ENCODE results near the gene KCNH1. TPM values are rescaled to one million over a fixed set of nuclear protein-coding genes. Genes with fewer than 3 reads are reported as not detected.

KCNH1 gene
- total and polyA plus RNA-seq, 2 experiments from 2014 or later, result 0.28 TPM; not detected in 1

GRCh38 chr1:210705086-210705485 is 428.9 kb downstream of the KCNH1 start (continued):
- TF ChIP-seq, protein P1, sequence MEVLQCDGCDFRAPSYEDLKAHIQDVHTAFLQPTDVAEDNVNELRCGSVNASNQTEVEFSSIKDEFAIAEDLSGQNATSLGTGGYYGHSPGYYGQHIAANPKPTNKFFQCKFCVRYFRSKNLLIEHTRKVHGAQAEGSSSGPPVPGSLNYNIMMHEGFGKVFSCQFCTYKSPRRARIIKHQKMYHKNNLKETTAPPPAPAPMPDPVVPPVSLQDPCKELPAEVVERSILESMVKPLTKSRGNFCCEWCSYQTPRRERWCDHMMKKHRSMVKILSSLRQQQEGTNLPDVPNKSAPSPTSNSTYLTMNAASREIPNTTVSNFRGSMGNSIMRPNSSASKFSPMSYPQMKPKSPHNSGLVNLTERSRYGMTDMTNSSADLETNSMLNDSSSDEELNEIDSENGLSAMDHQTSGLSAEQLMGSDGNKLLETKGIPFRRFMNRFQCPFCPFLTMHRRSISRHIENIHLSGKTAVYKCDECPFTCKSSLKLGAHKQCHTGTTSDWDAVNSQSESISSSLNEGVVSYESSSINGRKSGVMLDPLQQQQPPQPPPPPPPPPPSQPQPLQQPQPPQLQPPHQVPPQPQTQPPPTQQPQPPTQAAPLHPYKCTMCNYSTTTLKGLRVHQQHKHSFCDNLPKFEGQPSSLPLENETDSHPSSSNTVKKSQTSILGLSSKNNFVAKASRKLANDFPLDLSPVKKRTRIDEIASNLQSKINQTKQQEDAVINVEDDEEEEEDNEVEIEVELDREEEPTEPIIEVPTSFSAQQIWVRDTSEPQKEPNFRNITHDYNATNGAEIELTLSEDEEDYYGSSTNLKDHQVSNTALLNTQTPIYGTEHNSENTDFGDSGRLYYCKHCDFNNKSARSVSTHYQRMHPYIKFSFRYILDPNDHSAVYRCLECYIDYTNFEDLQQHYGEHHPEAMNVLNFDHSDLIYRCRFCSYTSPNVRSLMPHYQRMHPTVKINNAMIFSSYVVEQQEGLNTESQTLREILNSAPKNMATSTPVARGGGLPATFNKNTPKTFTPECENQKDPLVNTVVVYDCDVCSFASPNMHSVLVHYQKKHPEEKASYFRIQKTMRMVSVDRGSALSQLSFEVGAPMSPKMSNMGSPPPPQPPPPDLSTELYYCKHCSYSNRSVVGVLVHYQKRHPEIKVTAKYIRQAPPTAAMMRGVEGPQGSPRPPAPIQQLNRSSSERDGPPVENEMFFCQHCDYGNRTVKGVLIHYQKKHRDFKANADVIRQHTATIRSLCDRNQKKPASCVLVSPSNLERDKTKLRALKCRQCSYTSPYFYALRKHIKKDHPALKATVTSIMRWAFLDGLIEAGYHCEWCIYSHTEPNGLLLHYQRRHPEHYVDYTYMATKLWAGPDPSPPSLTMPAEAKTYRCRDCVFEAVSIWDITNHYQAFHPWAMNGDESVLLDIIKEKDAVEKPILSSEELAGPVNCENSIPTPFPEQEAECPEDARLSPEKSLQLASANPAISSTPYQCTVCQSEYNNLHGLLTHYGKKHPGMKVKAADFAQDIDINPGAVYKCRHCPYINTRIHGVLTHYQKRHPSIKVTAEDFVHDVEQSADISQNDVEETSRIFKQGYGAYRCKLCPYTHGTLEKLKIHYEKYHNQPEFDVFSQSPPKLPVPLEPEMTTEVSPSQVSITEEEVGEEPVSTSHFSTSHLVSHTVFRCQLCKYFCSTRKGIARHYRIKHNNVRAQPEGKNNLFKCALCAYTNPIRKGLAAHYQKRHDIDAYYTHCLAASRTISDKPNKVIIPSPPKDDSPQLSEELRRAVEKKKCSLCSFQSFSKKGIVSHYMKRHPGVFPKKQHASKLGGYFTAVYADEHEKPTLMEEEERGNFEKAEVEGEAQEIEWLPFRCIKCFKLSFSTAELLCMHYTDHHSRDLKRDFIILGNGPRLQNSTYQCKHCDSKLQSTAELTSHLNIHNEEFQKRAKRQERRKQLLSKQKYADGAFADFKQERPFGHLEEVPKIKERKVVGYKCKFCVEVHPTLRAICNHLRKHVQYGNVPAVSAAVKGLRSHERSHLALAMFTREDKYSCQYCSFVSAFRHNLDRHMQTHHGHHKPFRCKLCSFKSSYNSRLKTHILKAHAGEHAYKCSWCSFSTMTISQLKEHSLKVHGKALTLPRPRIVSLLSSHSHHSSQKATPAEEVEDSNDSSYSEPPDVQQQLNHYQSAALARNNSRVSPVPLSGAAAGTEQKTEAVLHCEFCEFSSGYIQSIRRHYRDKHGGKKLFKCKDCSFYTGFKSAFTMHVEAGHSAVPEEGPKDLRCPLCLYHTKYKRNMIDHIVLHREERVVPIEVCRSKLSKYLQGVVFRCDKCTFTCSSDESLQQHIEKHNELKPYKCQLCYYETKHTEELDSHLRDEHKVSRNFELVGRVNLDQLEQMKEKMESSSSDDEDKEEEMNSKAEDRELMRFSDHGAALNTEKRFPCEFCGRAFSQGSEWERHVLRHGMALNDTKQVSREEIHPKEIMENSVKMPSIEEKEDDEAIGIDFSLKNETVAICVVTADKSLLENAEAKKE (CRISPR knock-in tag; IDR thresholded peaks at IDR 0.05), result no peak

GRCh38 chr1:210703593-210703992 is 430.4 kb downstream of the KCNH1 start:
- ATAC-seq, result no peak
- Mint-ChIP-seq H3K9me3 (peaks cover 4% of the 10 kb centered on the region; the same call in 2 of the 3 replicates), H3K27ac (no peak overlapping the region), H3K4me3 (no peak overlapping the region), H3K27me3 (ENCODE audit: insufficient read depth, low read depth, poor library complexity) (peaks cover 2% of the 10 kb centered on the region), H3K36me3 (ENCODE audit: low read depth) (no peaks in the 10 kb centered on the region; the same call in 2 of the 3 replicates), H3K4me1 (peaks cover 20% of the 10 kb centered on the region)
- Histone ChIP-seq H3K27ac (ENCODE audit: low read depth) (no peak overlapping the region), H3K79me2 (replicated peaks; ENCODE audit: insufficient read depth) (no peaks in the 10 kb centered on the region), H3K9me2 (ENCODE audit: insufficient read depth) (no peaks in the 10 kb centered on the region), H4K20me1 (replicated peaks; ENCODE audit: insufficient read depth) (no peaks in the 10 kb centered on the region), H2AFZ (no peak overlapping the region), H3K36me3 (ENCODE audit: insufficient read depth) (no peaks in the 10 kb centered on the region), H3K4me1 (ENCODE audit: insufficient read depth) (no peaks in the 10 kb centered on the region; the same call in 1 of the 2 replicates), H3K4me2 (no peak overlapping the region), H3K4me3 (no peak overlapping the region), H3K27me3 (ENCODE audit: insufficient read depth) (no peaks in the 10 kb centered on the region), H3F3A (replicated peaks; ENCODE audit: low read depth) (no peaks in the 10 kb centered on the region)
- no peak for DNase-seq (ENCODE audit: low spot score)
- no peak for TF ChIP-seq ZNF114 (CRISPR knock-in tag; IDR thresholded peaks at IDR 0.05)
- TF ChIP-seq JUNB (IDR thresholded peaks at IDR 0.05; ENCODE audit: unreplicated experiment), result no peak
- TF ChIP-seq CREB1 (CRISPR knock-in tag; IDR thresholded peaks at IDR 0.05; ENCODE audit: low read depth), result no peak
- no peak for TF ChIP-seq POLR2AphosphoS5 (IDR thresholded peaks at IDR 0.05; ENCODE audit: low read depth)
- no peak for TF ChIP-seq STAT1 (IDR thresholded peaks at IDR 0.05; ENCODE audit: unreplicated experiment)
- TF ChIP-seq NANOG (IDR thresholded peaks at IDR 0.05; ENCODE audit: borderline replicate concordance), result no peak
- TF ChIP-seq, protein P1 (CRISPR knock-in tag; IDR thresholded peaks at IDR 0.05), result no peak
- TF ChIP-seq ZNF331 (CRISPR knock-in tag; IDR thresholded peaks at IDR 0.05; ENCODE audit: low read depth), result no peak
- TF ChIP-seq, protein P2, sequence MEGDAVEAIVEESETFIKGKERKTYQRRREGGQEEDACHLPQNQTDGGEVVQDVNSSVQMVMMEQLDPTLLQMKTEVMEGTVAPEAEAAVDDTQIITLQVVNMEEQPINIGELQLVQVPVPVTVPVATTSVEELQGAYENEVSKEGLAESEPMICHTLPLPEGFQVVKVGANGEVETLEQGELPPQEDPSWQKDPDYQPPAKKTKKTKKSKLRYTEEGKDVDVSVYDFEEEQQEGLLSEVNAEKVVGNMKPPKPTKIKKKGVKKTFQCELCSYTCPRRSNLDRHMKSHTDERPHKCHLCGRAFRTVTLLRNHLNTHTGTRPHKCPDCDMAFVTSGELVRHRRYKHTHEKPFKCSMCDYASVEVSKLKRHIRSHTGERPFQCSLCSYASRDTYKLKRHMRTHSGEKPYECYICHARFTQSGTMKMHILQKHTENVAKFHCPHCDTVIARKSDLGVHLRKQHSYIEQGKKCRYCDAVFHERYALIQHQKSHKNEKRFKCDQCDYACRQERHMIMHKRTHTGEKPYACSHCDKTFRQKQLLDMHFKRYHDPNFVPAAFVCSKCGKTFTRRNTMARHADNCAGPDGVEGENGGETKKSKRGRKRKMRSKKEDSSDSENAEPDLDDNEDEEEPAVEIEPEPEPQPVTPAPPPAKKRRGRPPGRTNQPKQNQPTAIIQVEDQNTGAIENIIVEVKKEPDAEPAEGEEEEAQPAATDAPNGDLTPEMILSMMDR (conservative IDR thresholded peaks at IDR 0.05; ENCODE audit: low read depth in 2 of 2), result no peak

All from GM23338 (cell line).